HG03103 (cell line): ENCODE data around the gene CMAS.

Experiments
- ATAC-seq: cut with Tn5 transposase; IDR thresholded peaks from one replicate; pipeline ENCODE4 v1.9.1; 2021; ENCODE audit warnings: low read depth; ENCODE audit not compliant: unreplicated experiment

Gene CMAS

DNA sequence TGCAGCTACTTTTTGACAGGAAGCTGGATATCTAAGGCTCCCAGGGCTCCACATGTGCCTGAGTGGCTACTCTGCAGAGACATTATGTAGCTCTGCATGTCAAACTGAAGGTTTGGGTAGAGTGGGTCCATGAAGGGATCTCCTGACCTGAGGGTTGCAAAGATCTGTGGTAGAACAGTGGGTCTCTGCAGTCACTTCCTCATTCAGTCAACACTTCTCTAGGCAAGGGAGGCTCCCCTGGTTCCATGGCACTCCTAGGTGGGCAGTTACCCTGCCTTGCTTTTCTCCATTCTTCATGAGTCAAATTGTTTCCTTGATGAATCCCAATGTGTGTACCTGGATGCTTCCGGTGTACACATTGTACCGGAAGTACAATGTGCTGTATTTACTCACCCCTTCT is 57.4 kb downstream of the CMAS start:
- no peak for ATAC-seq

DNA sequence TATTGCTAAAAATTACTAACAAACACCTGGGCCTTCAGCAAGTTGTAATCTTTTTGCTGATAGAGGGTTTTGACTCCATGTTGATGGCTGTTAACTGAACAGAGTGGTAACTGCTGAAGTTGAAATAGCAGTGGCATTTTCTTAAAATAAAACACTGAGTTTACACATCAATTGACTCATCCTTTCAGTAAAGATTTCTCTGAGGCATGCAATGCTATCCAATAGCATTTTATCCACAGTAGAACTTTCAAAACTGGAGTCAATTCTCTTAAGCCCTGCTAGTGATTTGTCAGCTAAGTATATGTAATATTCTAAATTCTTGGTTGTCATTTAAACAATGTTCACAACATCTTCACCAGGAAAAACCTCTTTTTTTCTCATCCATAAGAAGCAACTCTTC is 59.5 kb downstream of the CMAS start:
- ATAC-seq, result no peak

DNA sequence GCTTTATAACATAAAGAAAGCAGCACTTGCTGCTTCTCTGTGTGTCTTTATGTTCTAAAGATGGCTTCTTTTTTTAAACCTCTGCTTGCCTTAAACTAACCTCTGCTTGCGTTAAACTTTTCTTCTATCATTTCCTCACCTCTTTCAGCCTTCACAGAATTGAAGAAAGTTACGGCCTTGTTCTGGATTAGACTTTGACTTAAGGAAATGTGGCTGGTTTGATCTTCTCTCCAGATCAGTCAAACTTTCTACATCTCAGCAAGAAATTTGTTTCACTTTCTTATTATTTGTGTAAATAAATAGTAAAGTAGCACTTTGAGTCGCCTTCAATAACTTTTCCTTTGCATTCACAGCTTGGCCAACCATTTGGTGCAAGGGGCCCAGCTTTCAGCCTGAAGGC is 64.2 kb downstream of the CMAS start:
- ATAC-seq, result no peak
